ENCODE results near the gene PPOX. TPM values are rescaled to one million over a fixed set of nuclear protein-coding genes. Genes with fewer than 3 reads are reported as not detected.

The PPOX gene
- polyA plus RNA-seq, 1 of the 3 experiments (the other 2 are of a cell fraction) = 30.7 TPM

DNA sequence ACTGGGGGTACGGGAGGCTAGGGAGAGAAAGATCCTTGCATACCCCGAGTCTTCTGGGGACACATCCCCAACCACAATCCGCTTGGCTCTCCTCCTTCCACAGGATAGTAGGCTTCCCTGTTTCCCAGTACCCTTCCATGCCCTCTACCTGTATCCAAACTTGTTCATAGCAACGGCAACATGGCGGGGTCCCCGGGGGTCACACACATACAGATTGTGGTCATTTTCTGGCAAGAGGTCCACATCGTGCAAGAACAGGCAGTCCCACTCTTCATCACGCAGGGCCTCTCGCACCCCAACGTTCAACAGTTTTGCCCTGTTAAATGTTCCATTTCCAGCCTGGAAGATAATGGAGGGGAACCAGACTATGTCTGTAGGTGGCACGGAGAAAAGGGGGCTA lies 7.5 kb downstream of the PPOX start:
- POLR2A ChIA-PET = no interaction called here
- no peak overlapping the region for H3K9ac ChIP-seq
- no peak for TF ChIP-seq CHD2 (IDR thresholded peaks at IDR 0.05; ENCODE audit: low read length, partially characterized antibody)
- no peak for TF ChIP-seq MEF2A (IDR thresholded peaks at IDR 0.05; ENCODE audit: borderline replicate concordance, low read depth)
- no peak for TF ChIP-seq EP300 (IDR thresholded peaks at IDR 0.05; ENCODE audit: borderline replicate concordance in 1 of 2, low read depth in 1 of 2, low read length in 1 of 2)
- TF ChIP-seq, protein P1, sequence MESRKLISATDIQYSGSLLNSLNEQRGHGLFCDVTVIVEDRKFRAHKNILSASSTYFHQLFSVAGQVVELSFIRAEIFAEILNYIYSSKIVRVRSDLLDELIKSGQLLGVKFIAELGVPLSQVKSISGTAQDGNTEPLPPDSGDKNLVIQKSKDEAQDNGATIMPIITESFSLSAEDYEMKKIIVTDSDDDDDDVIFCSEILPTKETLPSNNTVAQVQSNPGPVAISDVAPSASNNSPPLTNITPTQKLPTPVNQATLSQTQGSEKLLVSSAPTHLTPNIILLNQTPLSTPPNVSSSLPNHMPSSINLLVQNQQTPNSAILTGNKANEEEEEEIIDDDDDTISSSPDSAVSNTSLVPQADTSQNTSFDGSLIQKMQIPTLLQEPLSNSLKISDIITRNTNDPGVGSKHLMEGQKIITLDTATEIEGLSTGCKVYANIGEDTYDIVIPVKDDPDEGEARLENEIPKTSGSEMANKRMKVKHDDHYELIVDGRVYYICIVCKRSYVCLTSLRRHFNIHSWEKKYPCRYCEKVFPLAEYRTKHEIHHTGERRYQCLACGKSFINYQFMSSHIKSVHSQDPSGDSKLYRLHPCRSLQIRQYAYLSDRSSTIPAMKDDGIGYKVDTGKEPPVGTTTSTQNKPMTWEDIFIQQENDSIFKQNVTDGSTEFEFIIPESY (IDR thresholded peaks at IDR 0.05; ENCODE audit: borderline replicate concordance, low read depth) = no peak
- TF ChIP-seq SIN3A (IDR thresholded peaks at IDR 0.05; ENCODE audit: borderline replicate concordance, low read depth, low read length) = no peak
- TF ChIP-seq NRF1 (IDR thresholded peaks at IDR 0.05; ENCODE audit: low read depth, low read length) = no peak
- TF ChIP-seq YY1 (IDR thresholded peaks at IDR 0.05; ENCODE audit: low read depth) = no peak
- TF ChIP-seq TEAD4 (IDR thresholded peaks at IDR 0.05; ENCODE audit: borderline replicate concordance, insufficient read depth) = no peak
- no peak for TF ChIP-seq FOSL2 (IDR thresholded peaks at IDR 0.05; ENCODE audit: borderline replicate concordance, low read depth)
- TF ChIP-seq SMC3 (IDR thresholded peaks at IDR 0.05; ENCODE audit: low read depth, low read length) = no peak
- TF ChIP-seq, protein P2, sequence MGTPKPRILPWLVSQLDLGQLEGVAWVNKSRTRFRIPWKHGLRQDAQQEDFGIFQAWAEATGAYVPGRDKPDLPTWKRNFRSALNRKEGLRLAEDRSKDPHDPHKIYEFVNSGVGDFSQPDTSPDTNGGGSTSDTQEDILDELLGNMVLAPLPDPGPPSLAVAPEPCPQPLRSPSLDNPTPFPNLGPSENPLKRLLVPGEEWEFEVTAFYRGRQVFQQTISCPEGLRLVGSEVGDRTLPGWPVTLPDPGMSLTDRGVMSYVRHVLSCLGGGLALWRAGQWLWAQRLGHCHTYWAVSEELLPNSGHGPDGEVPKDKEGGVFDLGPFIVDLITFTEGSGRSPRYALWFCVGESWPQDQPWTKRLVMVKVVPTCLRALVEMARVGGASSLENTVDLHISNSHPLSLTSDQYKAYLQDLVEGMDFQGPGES (IDR thresholded peaks at IDR 0.05; ENCODE audit: low read depth, low read length) = no peak
- H3K27me3 ChIP-seq (ENCODE audit: insufficient read depth) = no peaks in the 10 kb centered on the region
- no peak overlapping the region for H3K27ac ChIP-seq (ENCODE audit: low read depth in 2 of 2, low read length in 1 of 2)
- H3K9me3 ChIP-seq = no peaks in the 10 kb centered on the region
- H3K4me1 ChIP-seq (ENCODE audit: control insufficient read depth in 1 of 2, insufficient read depth in 2 of 2, low read depth in 1 of 2, low read length in 1 of 2) = peaks cover 0 to 18% of the 10 kb centered on the region in 2 experiments; a peak in 1 of 4 replicates
- 95% methylated on average over 11 of the region's 11 CpGs for WGBS (ENCODE audit: low lambda C conversion rate)
- DNase-seq = no peak
- H4K20me1 ChIP-seq (ENCODE audit: insufficient read depth) = no peaks in the 10 kb centered on the region
- H3K36me3 ChIP-seq (replicated peaks in 1 of 2; ENCODE audit: control insufficient read depth in 1 of 2, insufficient read depth in 2 of 2, low read length in 1 of 2) = peaks cover 37 to 61% of the 10 kb centered on the region in 2 experiments
- no peaks in the 10 kb centered on the region for H3F3A ChIP-seq (replicated peaks; ENCODE audit: insufficient read depth)
- no peaks in the 10 kb centered on the region for H3K9me2 ChIP-seq
- H3K4me2 ChIP-seq = no peak overlapping the region
- H3K4me3 ChIP-seq (ENCODE audit: low read depth in 2 of 2, low read length in 1 of 2) = no peak overlapping the region
- CTCF ChIA-PET = no interaction called here
- H2AFZ ChIP-seq (ENCODE audit: low read depth) = no peak overlapping the region
- peaks cover 17% of the 10 kb centered on the region for H3K79me2 ChIP-seq (ENCODE audit: insufficient read depth)

DNA sequence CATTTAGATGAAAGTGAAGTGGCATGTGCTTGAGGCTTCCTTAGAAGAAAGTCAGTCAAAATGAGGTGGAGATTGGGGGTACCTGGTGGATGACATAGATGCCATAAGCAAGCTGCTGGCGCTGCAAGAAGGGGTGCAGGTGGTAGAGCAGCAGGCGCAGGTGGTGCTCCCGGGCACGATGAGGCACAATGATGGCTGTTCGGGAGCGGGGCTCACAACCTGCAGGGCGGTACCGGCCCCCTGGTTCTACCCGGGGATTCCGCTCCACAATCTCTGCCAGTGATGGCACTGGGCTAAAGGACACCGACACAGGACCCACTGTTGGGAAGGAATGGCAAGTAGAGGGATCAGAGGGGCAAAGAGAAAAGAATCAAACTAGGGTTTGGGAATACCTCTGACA lies 8.7 kb downstream of the PPOX start:
- 93% methylated on average over 9 of the region's 11 CpGs for WGBS (ENCODE audit: low lambda C conversion rate)
- DNase-seq = no peak

More for the DNA sequence above, 8.7 kb downstream of the PPOX start:
- no peak overlapping the region for H3K9ac ChIP-seq
- ChIA-PET CTCF (interaction anchor here (4.1 kb wide), 1 partner anchor 9 kb away, joined by 29 read pairs; the partner anchor contains the start of gene PPOX), POLR2A (no interaction called here)
- H3F3A ChIP-seq (replicated peaks; ENCODE audit: insufficient read depth) = no peaks in the 10 kb centered on the region
- no peak overlapping the region for H3K4me2 ChIP-seq
- no peak overlapping the region for H3K27ac ChIP-seq (ENCODE audit: low read depth in 2 of 2, low read length in 1 of 2)
- peaks cover 0 to 18% of the 10 kb centered on the region in 2 experiments; a peak in 1 of 4 replicates for H3K4me1 ChIP-seq (ENCODE audit: control insufficient read depth in 1 of 2, insufficient read depth in 2 of 2, low read depth in 1 of 2, low read length in 1 of 2)
- no peaks in the 10 kb centered on the region for H3K27me3 ChIP-seq (ENCODE audit: insufficient read depth)
- no peak overlapping the region; the same call in 1 of the 2 replicates for H2AFZ ChIP-seq (ENCODE audit: low read depth)
- no peaks in the 10 kb centered on the region for H3K9me3 ChIP-seq
- H3K36me3 ChIP-seq (replicated peaks in 1 of 2; ENCODE audit: control insufficient read depth in 1 of 2, insufficient read depth in 2 of 2, low read length in 1 of 2) = peaks cover 37 to 51% of the 10 kb centered on the region in 2 experiments
- H3K9me2 ChIP-seq = no peaks in the 10 kb centered on the region
- TF ChIP-seq ELF1 (IDR thresholded peaks at IDR 0.05) (no peak), EZH2phosphoT487 (IDR thresholded peaks at IDR 0.05; ENCODE audit: borderline replicate concordance, low read depth) (no peak)
- TF ChIP-seq, protein P3, sequence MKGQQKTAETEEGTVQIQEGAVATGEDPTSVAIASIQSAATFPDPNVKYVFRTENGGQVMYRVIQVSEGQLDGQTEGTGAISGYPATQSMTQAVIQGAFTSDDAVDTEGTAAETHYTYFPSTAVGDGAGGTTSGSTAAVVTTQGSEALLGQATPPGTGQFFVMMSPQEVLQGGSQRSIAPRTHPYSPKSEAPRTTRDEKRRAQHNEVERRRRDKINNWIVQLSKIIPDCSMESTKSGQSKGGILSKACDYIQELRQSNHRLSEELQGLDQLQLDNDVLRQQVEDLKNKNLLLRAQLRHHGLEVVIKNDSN (IDR thresholded peaks at IDR 0.05; ENCODE audit: borderline replicate concordance, low read depth) = no peak
- TF ChIP-seq, protein P4, sequence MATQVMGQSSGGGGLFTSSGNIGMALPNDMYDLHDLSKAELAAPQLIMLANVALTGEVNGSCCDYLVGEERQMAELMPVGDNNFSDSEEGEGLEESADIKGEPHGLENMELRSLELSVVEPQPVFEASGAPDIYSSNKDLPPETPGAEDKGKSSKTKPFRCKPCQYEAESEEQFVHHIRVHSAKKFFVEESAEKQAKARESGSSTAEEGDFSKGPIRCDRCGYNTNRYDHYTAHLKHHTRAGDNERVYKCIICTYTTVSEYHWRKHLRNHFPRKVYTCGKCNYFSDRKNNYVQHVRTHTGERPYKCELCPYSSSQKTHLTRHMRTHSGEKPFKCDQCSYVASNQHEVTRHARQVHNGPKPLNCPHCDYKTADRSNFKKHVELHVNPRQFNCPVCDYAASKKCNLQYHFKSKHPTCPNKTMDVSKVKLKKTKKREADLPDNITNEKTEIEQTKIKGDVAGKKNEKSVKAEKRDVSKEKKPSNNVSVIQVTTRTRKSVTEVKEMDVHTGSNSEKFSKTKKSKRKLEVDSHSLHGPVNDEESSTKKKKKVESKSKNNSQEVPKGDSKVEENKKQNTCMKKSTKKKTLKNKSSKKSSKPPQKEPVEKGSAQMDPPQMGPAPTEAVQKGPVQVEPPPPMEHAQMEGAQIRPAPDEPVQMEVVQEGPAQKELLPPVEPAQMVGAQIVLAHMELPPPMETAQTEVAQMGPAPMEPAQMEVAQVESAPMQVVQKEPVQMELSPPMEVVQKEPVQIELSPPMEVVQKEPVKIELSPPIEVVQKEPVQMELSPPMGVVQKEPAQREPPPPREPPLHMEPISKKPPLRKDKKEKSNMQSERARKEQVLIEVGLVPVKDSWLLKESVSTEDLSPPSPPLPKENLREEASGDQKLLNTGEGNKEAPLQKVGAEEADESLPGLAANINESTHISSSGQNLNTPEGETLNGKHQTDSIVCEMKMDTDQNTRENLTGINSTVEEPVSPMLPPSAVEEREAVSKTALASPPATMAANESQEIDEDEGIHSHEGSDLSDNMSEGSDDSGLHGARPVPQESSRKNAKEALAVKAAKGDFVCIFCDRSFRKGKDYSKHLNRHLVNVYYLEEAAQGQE (IDR thresholded peaks at IDR 0.05; ENCODE audit: low read depth, low read length) = no peak
- no peaks in the 10 kb centered on the region for H4K20me1 ChIP-seq (ENCODE audit: insufficient read depth)
- peaks cover 17% of the 10 kb centered on the region for H3K79me2 ChIP-seq (ENCODE audit: insufficient read depth)
- H3K4me3 ChIP-seq (ENCODE audit: low read depth in 2 of 2, low read length in 1 of 2) = no peak overlapping the region
